BJ (cell line): Measurements from ENCODE around the gene PYY. TPM values are rescaled to one million over a fixed set of nuclear protein-coding genes. Genes with fewer than 3 reads are reported as not detected.
"Not testable (repeated sequence)": the region's sequence is repeated elsewhere in the genome, so short reads cannot be mapped to it uniquely, and the experiment has no call there.

Experiments used
- CTCF ChIA-PET: fragments of 350-600 bp; formaldehyde crosslinking; extraction: SDS; loops from one replicate; lab custom pipeline; 2021; ENCODE audit warnings: antibody characterized with exemption, inconsistent platforms; lab: Yijun Ruan, JAX
- POLR2A ChIA-PET: fragments of 300-600 bp; sonication (Branson Sonifier 250); formaldehyde crosslinking; extraction: SDS; loops from one replicate; lab custom pipeline; 2021; ENCODE audit warnings: antibody characterized with exemption; lab: Charles Lee
- DNase-seq: peaks from one replicate; pipeline ENCODE4 v3.0.0-alpha.2; 2011; ENCODE audit warnings: low read depth
- H3K27me3 ChIP-seq: 2 replicates; pipeline ENCODE4 v1.6.0; 2011; ENCODE audit warnings: low read length; ENCODE audit not compliant: control insufficient read depth, insufficient read depth
- H3K36me3 ChIP-seq: 2 replicates; pipeline ENCODE4 v1.5.1; 2011; ENCODE audit warnings: low read length; ENCODE audit not compliant: control insufficient read depth, insufficient read depth
- H3K4me3 ChIP-seq: 2 replicates; pipeline ENCODE4 v1.5.1; 2011; ENCODE audit warnings: low read depth, mild to moderate bottlenecking, control low read depth, low read length
- polyA plus RNA-seq: library from polyadenylated mRNA; depleted of rRNA; stranded (reverse); fragments of >200 nt; gene quantifications from 2 replicates; pipeline ENCODE4 v1.2.3, GENCODE V29; 2011
- TF ChIP-seq, protein P1 (sequence below): IDR thresholded peaks from 2 replicates; pipeline ENCODE4 v1.5.1; 2011; ENCODE audit warnings: low read depth, mild to moderate bottlenecking, control low read depth, inconsistent platforms, low read length, moderate library complexity; ENCODE audit not compliant: insufficient read depth

Gene PYY
- polyA plus RNA-seq, 1 experiment = not detected

- Histone ChIP-seq H3K4me3 (no peak overlapping the region), H3K36me3 (no peaks in the 10 kb centered on the region), H3K27me3 (peaks cover 13% of the 10 kb centered on the region)
- POLR2A ChIA-PET = no interaction called here
- TF ChIP-seq, protein P1, sequence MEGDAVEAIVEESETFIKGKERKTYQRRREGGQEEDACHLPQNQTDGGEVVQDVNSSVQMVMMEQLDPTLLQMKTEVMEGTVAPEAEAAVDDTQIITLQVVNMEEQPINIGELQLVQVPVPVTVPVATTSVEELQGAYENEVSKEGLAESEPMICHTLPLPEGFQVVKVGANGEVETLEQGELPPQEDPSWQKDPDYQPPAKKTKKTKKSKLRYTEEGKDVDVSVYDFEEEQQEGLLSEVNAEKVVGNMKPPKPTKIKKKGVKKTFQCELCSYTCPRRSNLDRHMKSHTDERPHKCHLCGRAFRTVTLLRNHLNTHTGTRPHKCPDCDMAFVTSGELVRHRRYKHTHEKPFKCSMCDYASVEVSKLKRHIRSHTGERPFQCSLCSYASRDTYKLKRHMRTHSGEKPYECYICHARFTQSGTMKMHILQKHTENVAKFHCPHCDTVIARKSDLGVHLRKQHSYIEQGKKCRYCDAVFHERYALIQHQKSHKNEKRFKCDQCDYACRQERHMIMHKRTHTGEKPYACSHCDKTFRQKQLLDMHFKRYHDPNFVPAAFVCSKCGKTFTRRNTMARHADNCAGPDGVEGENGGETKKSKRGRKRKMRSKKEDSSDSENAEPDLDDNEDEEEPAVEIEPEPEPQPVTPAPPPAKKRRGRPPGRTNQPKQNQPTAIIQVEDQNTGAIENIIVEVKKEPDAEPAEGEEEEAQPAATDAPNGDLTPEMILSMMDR = no peak
- CTCF ChIA-PET = interaction anchor here (1.2 to 4.8 kb wide), 5 partner anchors 9 to 60 kb away, joined by 3 to 31 read pairs (median 7); no protein-coding TSS in a partner anchor
- no peak for DNase-seq
These were observed 18.4 kb downstream of the PYY start for GRCh38 chr17:43935204-43935925.

GRCh38 chr17:43932923-43933322, 20.8 kb downstream of the PYY start:
- H3K27me3 ChIP-seq = peaks cover 9% of the 10 kb centered on the region
- ChIA-PET POLR2A (no interaction called here), CTCF (interaction anchor here (0.9 to 4.6 kb wide), 4 partner anchors 8 to 23 kb away, joined by 3 to 27 read pairs (median 6); partner anchors contain the start of gene PPY)
- TF ChIP-seq, protein P1 = no peak
- H3K36me3 ChIP-seq = no peaks in the 10 kb centered on the region
- no peak overlapping the region for H3K4me3 ChIP-seq
- DNase-seq = no peak

DNA sequence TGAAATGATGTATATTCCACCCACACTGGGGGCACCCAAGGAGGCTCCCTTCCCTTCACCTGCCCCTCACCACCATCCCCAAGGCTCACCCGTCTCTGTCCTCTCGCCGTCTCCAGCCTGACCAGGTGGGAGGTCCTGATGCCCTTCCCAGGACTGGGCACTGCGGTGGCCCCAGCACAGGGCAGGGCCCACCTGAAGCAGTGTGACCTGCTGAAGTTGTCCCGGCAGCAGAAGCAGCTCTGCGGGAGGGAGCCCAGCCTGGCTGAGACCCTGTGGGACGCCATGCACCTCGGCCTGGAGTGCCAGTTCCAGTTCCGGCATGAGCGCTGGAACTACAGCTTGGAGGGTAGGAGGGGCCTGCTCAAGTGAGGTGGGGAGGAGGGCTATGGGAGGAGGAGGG, 21.4 kb downstream of the PYY start:
- Histone ChIP-seq H3K4me3 (no peak overlapping the region), H3K27me3 (peaks cover 11% of the 10 kb centered on the region), H3K36me3 (no peaks in the 10 kb centered on the region)
- POLR2A ChIA-PET = no interaction called here
- DNase-seq = no peak
- CTCF ChIA-PET = interaction anchor here (1.1 to 4.6 kb wide), 3 partner anchors 8 to 23 kb away, joined by 3 to 27 read pairs (median 3); partner anchors contain the start of gene PPY
- TF ChIP-seq, protein P1 = no peak

DNA sequence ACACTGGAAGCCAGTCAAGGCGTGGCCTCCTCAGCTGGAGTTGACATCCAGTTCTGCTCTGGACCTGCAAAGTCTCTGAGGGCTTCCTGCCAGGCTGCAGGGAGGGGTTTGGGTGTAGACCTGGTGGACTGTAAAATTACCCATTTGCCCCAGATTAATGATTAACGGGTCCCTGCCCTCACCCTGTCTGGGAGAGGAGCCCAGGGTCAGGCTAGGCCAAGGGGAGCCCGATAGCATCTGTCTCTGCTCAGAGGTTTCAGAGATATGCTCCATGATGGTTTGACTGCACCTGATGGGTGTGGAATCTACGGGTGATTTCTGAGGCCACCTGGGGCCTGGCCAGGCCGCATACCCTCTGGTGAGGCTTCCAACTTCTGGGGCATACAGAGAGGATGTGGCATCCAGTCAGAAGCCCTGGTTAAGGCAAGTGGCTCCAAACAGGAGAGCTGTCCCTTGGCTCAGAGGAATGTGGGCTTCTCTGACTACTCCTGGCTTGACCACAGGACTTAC, 22.6 kb downstream of the PYY start:
- TF ChIP-seq, protein P1 = no peak
- no peak for DNase-seq
- ChIA-PET CTCF (interaction anchor here (1.5 to 4.6 kb wide), 2 partner anchors 12 to 21 kb away, joined by 6 to 27 read pairs; partner anchors contain the start of gene PPY), POLR2A (no interaction called here)
- Histone ChIP-seq H3K27me3 (peaks cover 19% of the 10 kb centered on the region), H3K36me3 (no peaks in the 10 kb centered on the region), H3K4me3 (no peak overlapping the region)

- peaks cover 24% of the 10 kb centered on the region for H3K27me3 ChIP-seq
- no peaks in the 10 kb centered on the region for H3K36me3 ChIP-seq
- POLR2A ChIA-PET = no interaction called here
- no peak overlapping the region for H3K4me3 ChIP-seq
- DNase-seq = no peak
- CTCF ChIA-PET = interaction anchor here (0.7 to 1.4 kb wide), 5 partner anchors 12 to 22 kb away, joined by 3 to 5 read pairs (median 3); no protein-coding TSS in a partner anchor
- TF ChIP-seq, protein P1 = no peak
These were observed 25.1 kb downstream of the PYY start for GRCh38 chr17:43928609-43929008.

- H3K4me3 ChIP-seq, POLR2A ChIA-PET, H3K36me3 ChIP-seq, DNase-seq: not testable (repeated sequence)
- CTCF ChIA-PET = interaction anchor here (0.9 to 1.4 kb wide), 4 partner anchors 12 to 22 kb away, joined by 3 to 5 read pairs (median 4); no protein-coding TSS in a partner anchor
- peaks cover 28% of the 10 kb centered on the region for H3K27me3 ChIP-seq
These were observed 25.8 kb downstream of the PYY start for GRCh38 chr17:43927929-43928328.
